ENCODE data around the gene APBB1.

Gene APBB1

GRCh38 chr11:6419009-6419631 lies at the start of gene APBB1:
Gene APBB1 (minus strand): TSS chr11:6419094. CDS start chr11:6411347, 7,747 bp downstream.
- peak; percentile 46 for DNase-seq (ENCODE audit: insufficient read length, low spot score)
- FAIRE-seq, result no peak
- no peak for TF ChIP-seq CTCF (IDR thresholded peaks at IDR 0.05; ENCODE audit: insufficient read depth, missing control alignments)

- no peak for FAIRE-seq
- no peak for DNase-seq (ENCODE audit: insufficient read length, low spot score)
- no peak for TF ChIP-seq CTCF (IDR thresholded peaks at IDR 0.05; ENCODE audit: insufficient read depth, missing control alignments)
These were observed 40.2 kb upstream of the APBB1 start for GRCh38 chr11:6459099-6459450.

GRCh38 chr11:6458352-6459098 lies 39.6 kb upstream of the APBB1 start:
- TF ChIP-seq CTCF (IDR thresholded peaks at IDR 0.05; ENCODE audit: insufficient read depth, missing control alignments), result no peak
- DNase-seq (ENCODE audit: insufficient read length, low spot score), result no peak
- FAIRE-seq, result no peak

GRCh38 chr11:6457581-6458320 lies 38.9 kb upstream of the APBB1 start:
- FAIRE-seq, result no peak
- no peak for TF ChIP-seq CTCF (IDR thresholded peaks at IDR 0.05; ENCODE audit: insufficient read depth, missing control alignments)
- no peak for DNase-seq (ENCODE audit: insufficient read length, low spot score)

GRCh38 chr11:6456361-6457073 lies 37.6 kb upstream of the APBB1 start:
- DNase-seq (ENCODE audit: insufficient read length, low spot score), result no peak
- no peak for TF ChIP-seq CTCF (IDR thresholded peaks at IDR 0.05; ENCODE audit: insufficient read depth, missing control alignments)
- no peak for FAIRE-seq

GRCh38 chr11:6455070-6455469 lies 36.2 kb upstream of the APBB1 start:
- FAIRE-seq (no peak), DNase-seq (ENCODE audit: insufficient read length, low spot score) (no peak)
- no peak for TF ChIP-seq CTCF (IDR thresholded peaks at IDR 0.05; ENCODE audit: insufficient read depth, missing control alignments)

All from D721Med (cell line).